Left lung (tissue), 10 donors: ENCODE data around the gene CALML6. TPM values are rescaled to one million over a fixed set of nuclear protein-coding genes. Genes with fewer than 3 reads are reported as not detected.

Source experiments
- ATAC-seq: fragments of 200-7000 bp; cut with Tn5 transposase; one replicate; pipeline ENCODE4 v1.9.1; 2020; ENCODE audit warnings: moderate library complexity
- DNase-seq, 4 donors: peaks; one replicate each; pipeline ENCODE4 v3.0.0-alpha.2; 2013 to 2020
- H3K27ac ChIP-seq, 2 donors: fragments of 200-600 bp; sonication (generic) in 1 of 2; one replicate each; pipeline versions ENCODE4 v1.5.0 to v1.8.0; 2020 to 2021
- H3K27me3 ChIP-seq, 2 donors: fragments of 200-600 bp; sonication (generic) in 1 of 2; one replicate each; pipeline versions ENCODE4 v1.5.0 to v1.8.0; 2020 to 2021
- H3K36me3 ChIP-seq, 2 donors: fragments of 200-600 bp; sonication (generic) in 1 of 2; one replicate each; pipeline versions ENCODE4 v1.5.0 to v1.8.0; 2020 to 2021
- H3K4me1 ChIP-seq, 2 donors: fragments of 200-600 bp; one replicate each; pipeline ENCODE4 v1.8.0; 2021
- H3K4me3 ChIP-seq, 2 donors: fragments of 200-600 bp; sonication (generic) in 1 of 2; one replicate each; pipeline versions ENCODE4 v1.5.0 to v1.8.0; 2020 to 2021; ENCODE audit warnings: mild to moderate bottlenecking in 1 of 2
- H3K9me3 ChIP-seq, 2 donors: fragments of 200-600 bp; sonication (generic) in 1 of 2; one replicate each; pipeline versions ENCODE4 v1.5.0 to v1.8.0; 2020 to 2021
- intact Hi-C, 2 donors: fragments of 100-400 bp; cut with DNase I; formaldehyde crosslinking; loops; one replicate each; pipeline versions ENCODE4 v1.11.2 to v1.14.2; 2022
- polyA plus RNA-seq, 6 donors: library from polyadenylated mRNA; unstranded; fragments of 120-200 nt; gene quantifications; one replicate each; pipeline ENCODE4 v1.2.1, GENCODE V29; 2013; ENCODE audit not compliant: insufficient read length in 6 of 6
- total RNA-seq, 2 donors: library from RNA; stranded (reverse); fragmentation: NEBNext Ultra II Directional; extraction: Animal tissue kit (Norgen Biotek cat#: 25700); gene quantifications; one replicate each; pipeline ENCODE4 v1.2.1, GENCODE V29; 2021
- TF ChIP-seq, protein P1 (sequence below), 2 donors: fragments of 200-600 bp; sonication (generic) in 1 of 2; IDR thresholded peaks; one replicate each; pipeline versions ENCODE4 v1.5.0 to v1.8.0; 2021; ENCODE audit warnings: antibody characterized with exemption in 2 of 2
- donor health status: DM: no; HTN: yes; CAD: no.
- donor health status: DM: no; HTN: no; CAD: no.

CALML6 gene
- total and polyA plus RNA-seq, 8 donors = 0.67 to 1.5 (median 0.91) TPM

DNA sequence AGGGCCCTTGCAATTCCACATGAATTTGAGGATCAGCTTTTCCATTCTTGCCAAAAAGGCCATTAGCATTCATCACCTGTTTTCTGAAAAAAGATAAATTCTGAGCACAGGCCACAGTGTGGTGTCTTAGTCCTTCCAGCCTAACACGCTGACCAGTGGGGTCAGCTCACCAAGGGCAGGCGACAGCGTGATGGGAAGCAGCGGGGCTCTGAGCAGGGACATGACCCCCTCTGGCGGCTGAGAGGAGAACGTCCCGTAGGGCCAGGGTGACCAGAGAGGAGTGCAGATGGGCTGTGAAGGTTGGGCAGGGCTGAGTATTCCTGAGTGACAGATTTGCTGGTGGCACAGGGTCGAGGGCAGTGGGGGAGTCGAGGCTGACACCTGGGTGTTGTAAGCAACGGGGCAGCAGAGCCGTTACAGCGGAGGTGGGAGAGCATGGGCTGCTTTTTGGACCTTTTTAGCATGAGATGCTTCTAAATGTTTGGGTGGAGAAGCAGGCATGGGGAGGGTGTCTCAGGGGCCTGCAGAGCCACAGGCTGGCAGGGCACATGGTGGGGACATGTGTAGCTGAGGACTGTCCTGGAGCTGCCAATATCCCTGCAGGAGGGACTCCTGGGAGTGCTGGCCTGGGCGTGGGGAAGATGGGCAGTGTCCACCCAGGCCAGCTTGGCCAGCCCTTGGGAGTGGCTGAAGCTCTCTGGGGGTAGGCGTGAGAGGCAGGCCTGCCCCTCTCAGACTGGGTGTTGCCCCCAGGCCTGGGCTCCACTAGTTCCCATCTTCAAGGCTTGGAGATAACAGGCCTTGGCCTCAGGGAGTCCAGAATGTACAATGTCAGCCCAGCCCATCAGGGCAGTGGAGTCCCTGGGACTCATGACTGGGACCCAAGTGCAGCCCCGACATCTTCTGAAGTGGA lies 8.6 kb upstream of the CALML6 start:
- DNase-seq (peak; percentile 74 to 95 (median 88)), ATAC-seq (peak; percentile 69)
- intact Hi-C loops = loop anchor here in 1 of 2 donors (10.0 kb wide), 1 partner anchor 142 kb away; no protein-coding TSS in a partner anchor
- no peak overlapping the region for H3K27ac ChIP-seq
- H3K36me3 ChIP-seq = no peaks in the 10 kb centered on the region
- H3K27me3 ChIP-seq = no peaks in the 10 kb centered on the region
- H3K4me3 ChIP-seq = no peak overlapping the region
- TF ChIP-seq, protein P1, sequence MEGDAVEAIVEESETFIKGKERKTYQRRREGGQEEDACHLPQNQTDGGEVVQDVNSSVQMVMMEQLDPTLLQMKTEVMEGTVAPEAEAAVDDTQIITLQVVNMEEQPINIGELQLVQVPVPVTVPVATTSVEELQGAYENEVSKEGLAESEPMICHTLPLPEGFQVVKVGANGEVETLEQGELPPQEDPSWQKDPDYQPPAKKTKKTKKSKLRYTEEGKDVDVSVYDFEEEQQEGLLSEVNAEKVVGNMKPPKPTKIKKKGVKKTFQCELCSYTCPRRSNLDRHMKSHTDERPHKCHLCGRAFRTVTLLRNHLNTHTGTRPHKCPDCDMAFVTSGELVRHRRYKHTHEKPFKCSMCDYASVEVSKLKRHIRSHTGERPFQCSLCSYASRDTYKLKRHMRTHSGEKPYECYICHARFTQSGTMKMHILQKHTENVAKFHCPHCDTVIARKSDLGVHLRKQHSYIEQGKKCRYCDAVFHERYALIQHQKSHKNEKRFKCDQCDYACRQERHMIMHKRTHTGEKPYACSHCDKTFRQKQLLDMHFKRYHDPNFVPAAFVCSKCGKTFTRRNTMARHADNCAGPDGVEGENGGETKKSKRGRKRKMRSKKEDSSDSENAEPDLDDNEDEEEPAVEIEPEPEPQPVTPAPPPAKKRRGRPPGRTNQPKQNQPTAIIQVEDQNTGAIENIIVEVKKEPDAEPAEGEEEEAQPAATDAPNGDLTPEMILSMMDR (IDR thresholded peaks at IDR 0.05) = peak; percentile 75 to 93
- H3K9me3 ChIP-seq = no peaks in the 10 kb centered on the region
- H3K4me1 ChIP-seq = peaks cover 5 to 25% of the 10 kb centered on the region in 2 donors

DNA sequence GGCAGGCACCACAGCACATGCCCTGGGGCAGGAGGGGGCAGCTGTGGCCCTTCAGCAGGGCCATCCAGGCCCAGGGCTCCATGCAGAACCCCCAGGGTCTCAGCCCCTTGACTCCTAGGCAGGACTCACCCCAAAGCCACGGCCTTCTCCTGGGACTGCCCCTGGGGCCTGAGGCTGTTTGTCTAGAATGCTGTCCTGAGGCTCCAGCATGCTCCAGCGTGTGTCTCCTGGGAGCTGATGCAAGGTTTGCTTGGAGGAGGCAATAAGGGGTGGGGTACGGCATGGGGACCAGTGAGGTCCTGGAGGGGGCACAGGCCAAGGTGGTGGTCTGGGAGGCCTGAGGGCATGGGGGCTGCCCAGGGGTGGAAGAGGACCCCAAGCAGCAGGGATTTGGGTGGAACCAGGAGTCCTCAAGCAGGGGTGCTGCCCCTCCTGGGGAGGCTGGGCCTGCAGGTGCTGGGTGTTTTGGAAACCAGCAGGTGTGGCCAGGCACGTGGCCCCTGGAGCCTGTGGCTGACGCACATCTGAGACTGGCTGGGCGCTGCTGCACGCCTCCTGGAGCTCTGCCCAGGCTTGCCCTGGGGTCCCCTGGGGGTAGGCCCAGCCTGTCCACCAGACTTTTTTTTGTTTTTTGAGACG lies 7.8 kb upstream of the CALML6 start:
- no peak for ATAC-seq

DNA sequence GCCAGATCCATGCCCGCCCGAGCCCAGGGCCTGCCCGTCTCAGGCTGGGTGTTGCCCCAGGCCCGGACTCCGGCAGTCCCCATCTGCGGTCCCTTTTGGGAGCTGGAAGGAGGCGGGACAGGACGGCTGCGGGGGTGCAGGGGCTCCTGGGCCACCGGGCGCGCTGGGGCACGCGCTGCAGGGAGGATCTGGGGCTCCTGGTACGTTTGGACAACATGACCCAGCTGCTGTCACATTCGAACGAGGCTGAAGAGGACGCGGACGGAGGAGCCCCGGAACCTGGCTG lies 6.6 kb upstream of the CALML6 start:
- H3K36me3 ChIP-seq = no peaks in the 10 kb centered on the region
- H3K9me3 ChIP-seq = no peaks in the 10 kb centered on the region
- intact Hi-C loops = loop anchor here in 1 of 2 donors (10.0 kb wide), 1 partner anchor 144 kb away; no protein-coding TSS in a partner anchor
- ATAC-seq = peak; percentile 4
- peak overlapping the region; percentile 65 for H3K4me3 ChIP-seq
- TF ChIP-seq, protein P1 (IDR thresholded peaks at IDR 0.05) = no peak
- peak overlapping the region; percentile 86 to 87 for H3K27ac ChIP-seq
- H3K4me1 ChIP-seq = peaks cover 5 to 25% of the 10 kb centered on the region in 2 donors
- no peak for DNase-seq
- H3K27me3 ChIP-seq = no peaks in the 10 kb centered on the region

More for the DNA sequence above, 7.8 kb upstream of the CALML6 start:
- Histone ChIP-seq H3K9me3 (no peaks in the 10 kb centered on the region), H3K36me3 (no peaks in the 10 kb centered on the region), H3K4me3 (no peak overlapping the region), H3K4me1 (peaks cover 5 to 25% of the 10 kb centered on the region in 2 donors), H3K27ac (no peak overlapping the region), H3K27me3 (no peaks in the 10 kb centered on the region)
- DNase-seq = no peak
- intact Hi-C loops = loop anchor here in 1 of 2 donors (10.0 kb wide), 1 partner anchor 142 kb away; no protein-coding TSS in a partner anchor
- TF ChIP-seq, protein P1 (IDR thresholded peaks at IDR 0.05) = no peak

DNA sequence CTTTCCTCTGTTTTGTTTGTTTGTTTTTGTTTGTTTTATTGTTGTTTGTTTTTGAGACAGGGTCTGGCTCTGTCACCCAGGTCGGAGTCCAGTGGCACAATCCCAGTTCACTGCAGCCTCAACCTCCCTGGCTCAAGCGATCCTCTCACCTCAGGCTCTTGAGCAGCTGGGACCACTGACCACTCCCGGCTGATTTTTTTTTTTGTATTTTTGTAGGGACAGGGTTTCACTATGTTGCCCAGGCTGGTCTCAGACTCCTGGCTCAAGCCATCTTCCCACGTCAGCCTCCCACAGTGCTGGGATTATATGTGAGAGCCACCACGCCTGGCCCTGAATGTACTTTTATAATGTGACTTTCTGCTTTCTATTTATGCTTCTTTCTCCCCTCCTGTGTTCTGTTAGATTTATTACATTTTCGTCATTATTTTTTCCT lies 5.0 kb upstream of the CALML6 start:
- ATAC-seq (no peak), DNase-seq (no peak)
- Histone ChIP-seq H3K36me3 (no peaks in the 10 kb centered on the region), H3K27me3 (no peaks in the 10 kb centered on the region), H3K4me1 (peaks cover 5 to 25% of the 10 kb centered on the region in 2 donors), H3K4me3 (peak overlapping the region; percentile 34 to 65), H3K27ac (peak overlapping the region in 1 of 2 donors; percentile 87), H3K9me3 (no peaks in the 10 kb centered on the region)
- intact Hi-C loops = no loop called here
- TF ChIP-seq, protein P1 (IDR thresholded peaks at IDR 0.05) = no peak
